ENCODE data around the gene MTMR10. TPM values are rescaled to one million over a fixed set of nuclear protein-coding genes. Genes with fewer than 3 reads are reported as not detected.
A peak's percentile ranks its signal among the peaks of the same experiment; 100 is the strongest.

Gene MTMR10
- total and polyA plus RNA-seq, 2 of the 4 experiments (the other 2 are of a cell fraction), result 11.2 to 13.8 TPM

- no peaks in the 10 kb centered on the region for H3K27me3 ChIP-seq (ENCODE audit: control insufficient read depth, insufficient read depth, low read length)
- H3K9me1 ChIP-seq (ENCODE audit: insufficient read depth, low read length), result peaks cover 7% of the 10 kb centered on the region; the same call in 1 of the 2 replicates
- peak overlapping the region; percentile 25 for H2AFZ ChIP-seq (replicated peaks; ENCODE audit: low read length, poor library complexity)
- H2AK9ac ChIP-seq (replicated peaks; ENCODE audit: low read depth, low read length, poor library complexity), result no peak overlapping the region
- in situ Hi-C loops (cut with MboI; ENCODE audit: low sequenced_read_pairs) (no loop called here), dilution Hi-C loops (cut with HindIII; ENCODE audit: low sequenced_read_pairs, unreplicated experiment) (no loop called here), intact Hi-C loops (cut with micrococcal nuclease) (no loop called here)
- H3K18ac ChIP-seq (ENCODE audit: low read depth, low read length), result no peak overlapping the region
- no peak overlapping the region for H3K56ac ChIP-seq (ENCODE audit: extremely low read depth, insufficient read depth, low read length)
- peak overlapping the region; percentile 36 for H2BK120ac ChIP-seq (ENCODE audit: low read depth, low read length)
- no peaks in the 10 kb centered on the region for H3K36me3 ChIP-seq (ENCODE audit: control insufficient read depth, insufficient read depth, low read length)
- H4K5ac ChIP-seq (ENCODE audit: low read depth, low read length), result no peak overlapping the region
- ChIA-PET POLR2A (ENCODE audit: unreplicated experiment) (no interaction called here), CTCF (no interaction called here)
- H3K14ac ChIP-seq (replicated peaks; ENCODE audit: low read depth, low read length), result no peak overlapping the region
- DNase-seq, result peak; percentile 48
- BruUV-seq (replicated peaks), result no TSS peak
- no peak overlapping the region for H3K23ac ChIP-seq (ENCODE audit: low read depth, low read length)
- 0 out of 2 replicates have a peak, but pooled peaks cover 1% of the 10 kb centered on the region for H3K9me3 ChIP-seq (ENCODE audit: control insufficient read depth, insufficient read depth, low read length)
- H3K4me2 ChIP-seq (ENCODE audit: low read depth, low read length), result no peak overlapping the region
- no peaks in the 10 kb centered on the region for H4K20me1 ChIP-seq (ENCODE audit: insufficient read depth, low read length)
- TF ChIP-seq CTCF (conservative IDR thresholded peaks at IDR 0.05; ENCODE audit: low read depth, low read length), result no peak
- peak; percentile 70 for TF ChIP-seq CEBPB (IDR thresholded peaks at IDR 0.05; ENCODE audit: low read depth, low read length)
- no peak for TF ChIP-seq POLR2A (IDR thresholded peaks at IDR 0.05; ENCODE audit: low read depth, low read length)
- no peak for TF ChIP-seq MAZ (IDR thresholded peaks at IDR 0.05; ENCODE audit: borderline replicate concordance, low read depth, low read length)
- TF ChIP-seq FOS (IDR thresholded peaks at IDR 0.05; ENCODE audit: low read depth, low read length), result no peak
- TF ChIP-seq USF2 (IDR thresholded peaks at IDR 0.05; ENCODE audit: low read depth, low read length), result no peak
- no peak for TF ChIP-seq BHLHE40 (IDR thresholded peaks at IDR 0.05; ENCODE audit: low read depth, low read length)
- H4K91ac ChIP-seq (ENCODE audit: insufficient read depth, low read depth, low read length), result no peak overlapping the region
- H3K4me1 ChIP-seq (ENCODE audit: control insufficient read depth, insufficient read depth, low read length), result peaks cover 15% of the 10 kb centered on the region
- ATAC-seq (ENCODE audit: low read depth), result no peak
- no CpG with 5 or more reads among the region's 4 CpGs for WGBS, 2 experiments (ENCODE audit: extremely low coverage in 2 of 2, insufficient read length in 1 of 2)
- H3K79me1 ChIP-seq (ENCODE audit: low read depth in 1 of 2, low read length in 2 of 2), result no peaks in the 10 kb centered on the region
- H2BK5ac ChIP-seq (ENCODE audit: low read depth, low read length, poor library complexity, severe bottlenecking), result no peak overlapping the region
- H2AK5ac ChIP-seq (ENCODE audit: low read depth, low read length), result no peak overlapping the region
- H2BK20ac ChIP-seq (ENCODE audit: low read depth, low read length), result 0 out of 2 replicates have a peak overlapping the region, but pooled peaks have one; percentile 21
- no peak overlapping the region for H4K8ac ChIP-seq (ENCODE audit: low read depth in 2 of 2, low read length in 2 of 2)
- no peak overlapping the region for H3K9ac ChIP-seq (ENCODE audit: low read depth, low read length)
- no peak overlapping the region for H2BK15ac ChIP-seq (ENCODE audit: low read depth, low read length)
- no peak overlapping the region for H3K27ac ChIP-seq (ENCODE audit: insufficient read depth, low read length)
- no peak overlapping the region for H3K4ac ChIP-seq (ENCODE audit: low read depth, low read length)
- H3K4me3 ChIP-seq (ENCODE audit: insufficient read depth, low read depth, low read length), result no peak overlapping the region
Measured at GRCh38 chr15:31034152-31034551, 42.7 kb upstream of the MTMR10 start.
